HepG2 (cell line): ENCODE results near the gene EPN2. TPM values are rescaled to one million over a fixed set of nuclear protein-coding genes. Genes with fewer than 3 reads are reported as not detected.

Source experiments
- NR2F6 ChIP-seq, 2 experiments: IDR thresholded peaks; 2 replicates each; pipeline ENCODE4 v1.6.1; 2016; ENCODE audit warnings: antibody characterized with exemption in 1 of 2, mild to moderate bottlenecking in 1 of 2
- REXO4 ChIP-seq: sonication (generic); formaldehyde crosslinking; IDR thresholded peaks from 2 replicates; pipeline ENCODE4 v1.8.0; 2022; ENCODE audit warnings: missing genetic modification reagents, mild to moderate bottlenecking, borderline replicate concordance
- SP5 ChIP-seq: IDR thresholded peaks from 2 replicates; pipeline ENCODE4 v1.6.1; 2016; ENCODE audit warnings: low read depth, borderline replicate concordance
- ZFP36L1 ChIP-seq: sonication (generic); formaldehyde crosslinking; IDR thresholded peaks from 2 replicates; pipeline ENCODE4 v1.8.0; 2022; ENCODE audit warnings: mild to moderate bottlenecking, missing genetic modification reagents, moderate library complexity
- ZNF337 ChIP-seq: sonication (generic); formaldehyde crosslinking; IDR thresholded peaks from 2 replicates; pipeline ENCODE4 v1.5.1; 2020; ENCODE audit warnings: missing genetic modification reagents, low read depth, mild to moderate bottlenecking, borderline replicate concordance
- ZNF660 ChIP-seq: sonication (generic); formaldehyde crosslinking; IDR thresholded peaks from 2 replicates; pipeline ENCODE4 v1.5.1; 2020; ENCODE audit warnings: mild to moderate bottlenecking, low read depth, missing genetic modification reagents, borderline replicate concordance
- ZNF883 ChIP-seq: sonication (generic); formaldehyde crosslinking; IDR thresholded peaks from 2 replicates; pipeline ENCODE4 v1.5.1; 2020; ENCODE audit warnings: mild to moderate bottlenecking, missing genetic modification reagents; ENCODE audit errors: not compliant biosample characterization
- polyA plus RNA-seq, 8 experiments: library from polyadenylated mRNA; depleted of rRNA in 3 of 8; stranded (reverse) in 7 of 8; unstranded in 1 of 8; fragments of >200 nt; fragmentation: Illumina TruSeq in 4 of 8; extraction: Trizol in 4 of 8; gene quantifications; 2 replicates each; pipeline versions ENCODE4 v1.2.1 to v1.2.3, GENCODE V29; 2011 to 2016; ENCODE audit warnings: low read depth in 4 of 8, missing spikeins in 1 of 8, mixed read lengths in 1 of 8; ENCODE audit not compliant: insufficient read depth in 1 of 8
- total RNA-seq, 5 experiments: library from RNA; depleted of rRNA; stranded (reverse); fragments of >200 nt; fragmentation: Illumina TruSeq; extraction: Trizol; gene quantifications; 2 replicates each; pipeline ENCODE4 v1.2.3, GENCODE V29; 2016; ENCODE audit warnings: low read depth in 1 of 5
- TF ChIP-seq, protein P1 (sequence below): sonication (generic); formaldehyde crosslinking; IDR thresholded peaks from one replicate; pipeline ENCODE4 v1.5.1; 2020; ENCODE audit warnings: mild to moderate bottlenecking, missing genetic modification reagents; ENCODE audit errors: not compliant biosample characterization
- TF ChIP-seq, protein P2 (sequence below): sonication (generic); formaldehyde crosslinking; IDR thresholded peaks from 2 replicates; pipeline ENCODE4 v1.8.0; 2022; ENCODE audit warnings: mild to moderate bottlenecking, missing genetic modification reagents, borderline replicate concordance
- TF ChIP-seq, protein P3 (sequence below): IDR thresholded peaks from 2 replicates; pipeline ENCODE4 v1.6.1; 2016
- TF ChIP-seq, protein P4 (sequence below): sonication (generic); formaldehyde crosslinking; IDR thresholded peaks from 2 replicates; pipeline ENCODE4 v1.5.0; 2020; ENCODE audit warnings: mild to moderate bottlenecking, low read depth, missing genetic modification reagents, borderline replicate concordance
- TF ChIP-seq, protein P5 (sequence below): sonication (generic); formaldehyde crosslinking; IDR thresholded peaks from 2 replicates; pipeline ENCODE4 v1.5.0; 2020; ENCODE audit warnings: missing genetic modification reagents

Gene EPN2
- total and polyA plus RNA-seq, 2 of the 13 experiments (the other 11 are each of a cell fraction or from before 2014, with no cell fraction given): 7.8 to 19.2 TPM

DNA sequence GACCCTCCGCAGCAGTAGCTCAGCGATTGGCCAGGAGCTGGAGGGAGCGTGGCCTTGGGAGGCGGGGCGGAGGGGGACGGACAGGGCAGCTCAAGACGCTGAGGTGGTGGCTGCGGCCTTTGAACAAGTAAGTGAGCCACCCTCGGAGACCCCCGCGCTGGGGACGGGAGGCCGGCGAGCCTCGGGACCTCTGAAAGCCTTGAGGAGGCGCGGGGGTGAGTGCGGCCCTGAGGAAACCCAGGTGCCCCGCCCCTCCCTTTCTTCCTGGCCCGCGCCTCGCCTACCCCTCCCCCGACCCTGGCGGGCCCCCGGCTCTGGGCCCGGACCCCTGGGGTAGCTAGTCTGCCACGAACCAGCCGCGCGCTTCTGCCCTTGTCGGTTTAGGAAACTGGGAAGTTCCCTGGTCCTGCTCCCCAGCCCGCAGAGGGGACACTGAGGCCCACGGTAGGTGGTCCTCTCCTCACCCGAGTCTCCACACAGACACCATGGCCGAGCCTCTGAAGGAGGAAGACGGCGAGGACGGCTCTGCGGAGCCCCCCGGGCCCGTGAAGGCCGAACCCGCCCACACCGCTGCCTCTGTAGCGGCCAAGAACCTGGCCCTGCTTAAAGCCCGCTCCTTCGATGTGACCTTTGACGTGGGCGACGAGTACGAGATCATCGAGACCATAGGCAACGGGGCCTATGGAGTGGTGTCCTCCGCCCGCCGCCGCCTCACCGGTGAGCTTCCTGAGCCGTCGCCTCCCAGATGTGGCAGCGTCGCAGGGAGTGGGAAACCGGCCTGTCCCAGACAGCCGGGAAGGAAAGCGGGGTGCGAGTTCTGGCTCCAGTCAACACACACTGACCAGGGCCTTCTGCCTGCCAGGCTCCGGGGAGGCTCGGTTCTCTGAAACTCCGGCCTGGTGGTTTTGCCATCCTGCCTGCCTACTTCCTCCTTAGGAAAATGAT lies 141.5 kb downstream of the EPN2 start, which contains the start of gene MAPK7 (continued):
- TF ChIP-seq, protein P1, sequence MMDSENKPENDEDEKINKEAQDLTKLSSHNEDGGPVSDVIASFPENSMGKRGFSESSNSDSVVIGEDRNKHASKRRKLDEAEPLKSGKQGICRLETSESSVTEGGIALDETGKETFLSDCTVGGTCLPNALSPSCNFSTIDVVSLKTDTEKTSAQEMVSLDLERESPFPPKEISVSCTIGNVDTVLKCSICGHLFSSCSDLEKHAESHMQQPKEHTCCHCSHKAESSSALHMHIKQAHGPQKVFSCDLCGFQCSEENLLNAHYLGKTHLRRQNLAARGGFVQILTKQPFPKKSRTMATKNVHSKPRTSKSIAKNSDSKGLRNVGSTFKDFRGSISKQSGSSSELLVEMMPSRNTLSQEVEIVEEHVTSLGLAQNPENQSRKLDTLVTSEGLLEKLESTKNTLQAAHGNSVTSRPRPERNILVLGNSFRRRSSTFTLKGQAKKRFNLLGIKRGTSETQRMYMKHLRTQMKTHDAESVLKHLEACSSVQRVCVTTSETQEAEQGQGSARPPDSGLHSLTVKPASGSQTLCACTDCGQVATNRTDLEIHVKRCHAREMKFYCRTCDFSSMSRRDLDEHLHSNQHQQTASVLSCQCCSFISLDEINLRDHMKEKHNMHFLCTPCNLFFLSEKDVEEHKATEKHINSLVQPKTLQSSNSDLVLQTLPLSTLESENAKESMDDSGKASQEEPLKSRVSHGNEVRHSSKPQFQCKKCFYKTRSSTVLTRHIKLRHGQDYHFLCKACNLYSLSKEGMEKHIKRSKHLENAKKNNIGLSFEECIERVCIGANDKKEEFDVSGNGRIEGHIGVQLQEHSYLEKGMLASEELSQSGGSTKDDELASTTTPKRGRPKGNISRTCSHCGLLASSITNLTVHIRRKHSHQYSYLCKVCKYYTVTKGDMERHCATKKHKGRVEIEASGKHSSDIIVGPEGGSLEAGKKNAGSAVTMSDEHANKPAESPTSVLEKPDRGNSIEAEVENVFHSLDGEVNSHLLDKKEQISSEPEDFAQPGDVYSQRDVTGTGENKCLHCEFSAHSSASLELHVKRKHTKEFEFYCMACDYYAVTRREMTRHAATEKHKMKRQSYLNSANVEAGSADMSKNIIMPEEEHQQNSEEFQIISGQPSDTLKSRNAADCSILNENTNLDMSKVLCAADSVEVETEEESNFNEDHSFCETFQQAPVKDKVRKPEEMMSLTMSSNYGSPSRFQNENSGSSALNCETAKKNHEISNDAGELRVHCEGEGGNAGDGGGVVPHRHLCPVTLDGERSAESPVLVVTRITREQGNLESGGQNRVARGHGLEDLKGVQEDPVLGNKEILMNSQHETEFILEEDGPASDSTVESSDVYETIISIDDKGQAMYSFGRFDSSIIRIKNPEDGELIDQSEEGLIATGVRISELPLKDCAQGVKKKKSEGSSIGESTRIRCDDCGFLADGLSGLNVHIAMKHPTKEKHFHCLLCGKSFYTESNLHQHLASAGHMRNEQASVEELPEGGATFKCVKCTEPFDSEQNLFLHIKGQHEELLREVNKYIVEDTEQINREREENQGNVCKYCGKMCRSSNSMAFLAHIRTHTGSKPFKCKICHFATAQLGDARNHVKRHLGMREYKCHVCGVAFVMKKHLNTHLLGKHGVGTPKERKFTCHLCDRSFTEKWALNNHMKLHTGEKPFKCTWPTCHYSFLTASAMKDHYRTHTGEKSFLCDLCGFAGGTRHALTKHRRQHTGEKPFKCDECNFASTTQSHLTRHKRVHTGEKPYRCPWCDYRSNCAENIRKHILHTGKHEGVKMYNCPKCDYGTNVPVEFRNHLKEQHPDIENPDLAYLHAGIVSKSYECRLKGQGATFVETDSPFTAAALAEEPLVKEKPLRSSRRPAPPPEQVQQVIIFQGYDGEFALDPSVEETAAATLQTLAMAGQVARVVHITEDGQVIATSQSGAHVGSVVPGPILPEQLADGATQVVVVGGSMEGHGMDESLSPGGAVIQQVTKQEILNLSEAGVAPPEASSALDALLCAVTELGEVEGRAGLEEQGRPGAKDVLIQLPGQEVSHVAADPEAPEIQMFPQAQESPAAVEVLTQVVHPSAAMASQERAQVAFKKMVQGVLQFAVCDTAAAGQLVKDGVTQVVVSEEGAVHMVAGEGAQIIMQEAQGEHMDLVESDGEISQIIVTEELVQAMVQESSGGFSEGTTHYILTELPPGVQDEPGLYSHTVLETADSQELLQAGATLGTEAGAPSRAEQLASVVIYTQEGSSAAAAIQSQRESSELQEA (CRISPR knock-in tag): no peak
- TF ChIP-seq ZNF883 (CRISPR knock-in tag): no peak
- TF ChIP-seq, protein P2, sequence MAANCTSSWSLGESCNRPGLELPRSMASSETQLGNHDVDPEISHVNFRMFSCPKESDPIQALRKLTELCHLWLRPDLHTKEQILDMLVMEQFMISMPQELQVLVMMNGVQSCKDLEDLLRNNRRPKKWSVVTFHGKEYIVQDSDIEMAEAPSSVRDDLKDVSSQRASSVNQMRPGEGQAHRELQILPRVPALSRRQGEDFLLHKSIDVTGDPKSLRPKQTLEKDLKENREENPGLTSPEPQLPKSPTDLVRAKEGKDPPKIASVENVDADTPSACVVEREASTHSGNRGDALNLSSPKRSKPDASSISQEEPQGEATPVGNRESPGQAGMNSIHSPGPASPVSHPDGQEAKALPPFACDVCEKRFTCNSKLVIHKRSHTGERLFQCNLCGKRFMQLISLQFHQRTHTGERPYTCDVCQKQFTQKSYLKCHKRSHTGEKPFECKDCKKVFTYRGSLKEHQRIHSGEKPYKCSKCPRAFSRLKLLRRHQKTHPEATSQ (CRISPR knock-in tag): no peak
- no peak for TF ChIP-seq NR2F6 (IDR thresholded peaks at IDR 0.05)
- no peak for TF ChIP-seq NR2F6 (CRISPR knock-in tag; IDR thresholded peaks at IDR 0.05)
- peak; percentile 39; the same call in 1 of the 2 replicates for TF ChIP-seq SP5 (CRISPR knock-in tag)
- no peak for TF ChIP-seq ZNF337
- TF ChIP-seq, protein P3, sequence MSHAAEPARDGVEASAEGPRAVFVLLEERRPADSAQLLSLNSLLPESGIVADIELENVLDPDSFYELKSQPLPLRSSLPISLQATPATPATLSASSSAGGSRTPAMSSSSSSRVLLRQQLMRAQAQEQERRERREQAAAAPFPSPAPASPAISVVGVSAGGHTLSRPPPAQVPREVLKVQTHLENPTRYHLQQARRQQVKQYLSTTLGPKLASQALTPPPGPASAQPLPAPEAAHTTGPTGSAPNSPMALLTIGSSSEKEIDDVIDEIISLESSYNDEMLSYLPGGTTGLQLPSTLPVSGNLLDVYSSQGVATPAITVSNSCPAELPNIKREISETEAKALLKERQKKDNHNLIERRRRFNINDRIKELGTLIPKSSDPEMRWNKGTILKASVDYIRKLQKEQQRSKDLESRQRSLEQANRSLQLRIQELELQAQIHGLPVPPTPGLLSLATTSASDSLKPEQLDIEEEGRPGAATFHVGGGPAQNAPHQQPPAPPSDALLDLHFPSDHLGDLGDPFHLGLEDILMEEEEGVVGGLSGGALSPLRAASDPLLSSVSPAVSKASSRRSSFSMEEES (CRISPR knock-in tag): no peak
- TF ChIP-seq, protein P4, sequence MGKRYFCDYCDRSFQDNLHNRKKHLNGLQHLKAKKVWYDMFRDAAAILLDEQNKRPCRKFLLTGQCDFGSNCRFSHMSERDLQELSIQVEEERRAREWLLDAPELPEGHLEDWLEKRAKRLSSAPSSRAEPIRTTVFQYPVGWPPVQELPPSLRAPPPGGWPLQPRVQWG: no peak
- TF ChIP-seq ZFP36L1 (CRISPR knock-in tag): no peak
- no peak for TF ChIP-seq ZNF660 (CRISPR knock-in tag)
- TF ChIP-seq, protein P5, sequence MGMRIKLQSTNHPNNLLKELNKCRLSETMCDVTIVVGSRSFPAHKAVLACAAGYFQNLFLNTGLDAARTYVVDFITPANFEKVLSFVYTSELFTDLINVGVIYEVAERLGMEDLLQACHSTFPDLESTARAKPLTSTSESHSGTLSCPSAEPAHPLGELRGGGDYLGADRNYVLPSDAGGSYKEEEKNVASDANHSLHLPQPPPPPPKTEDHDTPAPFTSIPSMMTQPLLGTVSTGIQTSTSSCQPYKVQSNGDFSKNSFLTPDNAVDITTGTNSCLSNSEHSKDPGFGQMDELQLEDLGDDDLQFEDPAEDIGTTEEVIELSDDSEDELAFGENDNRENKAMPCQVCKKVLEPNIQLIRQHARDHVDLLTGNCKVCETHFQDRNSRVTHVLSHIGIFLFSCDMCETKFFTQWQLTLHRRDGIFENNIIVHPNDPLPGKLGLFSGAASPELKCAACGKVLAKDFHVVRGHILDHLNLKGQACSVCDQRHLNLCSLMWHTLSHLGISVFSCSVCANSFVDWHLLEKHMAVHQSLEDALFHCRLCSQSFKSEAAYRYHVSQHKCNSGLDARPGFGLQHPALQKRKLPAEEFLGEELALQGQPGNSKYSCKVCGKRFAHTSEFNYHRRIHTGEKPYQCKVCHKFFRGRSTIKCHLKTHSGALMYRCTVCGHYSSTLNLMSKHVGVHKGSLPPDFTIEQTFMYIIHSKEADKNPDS (CRISPR knock-in tag): no peak
- TF ChIP-seq REXO4 (CRISPR knock-in tag): 0 out of 2 replicates have a peak, but pooled peaks have one; percentile 61
